H1 (cell line): ENCODE measurements around the gene IVL.

Experiments
- ATF3 ChIP-seq: IDR thresholded peaks from 2 replicates; pipeline ENCODE4 v1.6.1; 2011; ENCODE audit warnings: low read depth, mild to moderate bottlenecking, low read length; ENCODE audit not compliant: insufficient read depth
- CEBPB ChIP-seq: IDR thresholded peaks from 2 replicates; pipeline ENCODE4 v1.6.1; 2012; ENCODE audit warnings: low read depth, low read length
- CHD1 ChIP-seq: IDR thresholded peaks from 2 replicates; pipeline ENCODE4 v1.6.1; 2012; ENCODE audit warnings: low read depth, low read length, improper control_type of control experiment
- CHD2 ChIP-seq: IDR thresholded peaks from 2 replicates; pipeline ENCODE4 v1.6.1; 2012; ENCODE audit warnings: low read length, improper control_type of control experiment
- CTCF ChIP-seq, 3 experiments: IDR thresholded peaks; 1 replicate in 2 of 3; 2 replicates in 1 of 3; pipeline versions ENCODE4 v1.5.1 to v1.6.1; 2011; ENCODE audit warnings: low read length in 3 of 3, mild to moderate bottlenecking in 3 of 3, inconsistent platforms in 2 of 3, low read depth in 1 of 3, moderate library complexity in 1 of 3; ENCODE audit not compliant: insufficient read depth in 1 of 3; ENCODE audit errors: control extremely low read depth in 1 of 3
- FOSL1 ChIP-seq: IDR thresholded peaks from 2 replicates; pipeline ENCODE4 v1.6.1; 2011; ENCODE audit warnings: mild to moderate bottlenecking, low read depth, low read length, moderate library complexity; ENCODE audit not compliant: insufficient read depth
- MAX ChIP-seq: IDR thresholded peaks from 2 replicates; pipeline ENCODE4 v1.6.1; 2012; ENCODE audit warnings: inconsistent platforms
- POLR2A ChIP-seq, 2 experiments: IDR thresholded peaks; 1 replicate in 1 of 2; 2 replicates in 1 of 2; pipeline ENCODE4 v1.6.1; 2011; ENCODE audit warnings: low read depth in 2 of 2, low read length in 2 of 2, mild to moderate bottlenecking in 2 of 2; ENCODE audit errors: control extremely low read depth in 1 of 2
- POLR2AphosphoS5 ChIP-seq: IDR thresholded peaks from 2 replicates; pipeline ENCODE4 v1.6.1; 2011; ENCODE audit warnings: low read depth, low read length
- RAD21 ChIP-seq, 2 experiments: IDR thresholded peaks in 1 of 2; conservative IDR thresholded peaks in 1 of 2; 2 replicates each; pipeline ENCODE4 v1.6.1; 2011; ENCODE audit warnings: low read depth in 2 of 2, low read length in 2 of 2, improper control_type of control experiment in 1 of 2, inconsistent platforms in 1 of 2, mild to moderate bottlenecking in 1 of 2, moderate library complexity in 1 of 2
- SIRT6 ChIP-seq: IDR thresholded peaks from one replicate; pipeline ENCODE4 v1.7.1; 2012; ENCODE audit warnings: low read length, inconsistent platforms
- USF2 ChIP-seq: IDR thresholded peaks from 2 replicates; pipeline ENCODE4 v1.6.1; 2011; ENCODE audit warnings: low read length, improper control_type of control experiment

- TF ChIP-seq ATF3 (no peak), RAD21 (IDR thresholded peaks at IDR 0.05 in 1 of 2, conservative IDR thresholded peaks at IDR 0.05 in 1 of 2; ENCODE audit: low read depth in 2 of 2, low read length in 2 of 2) (no peak), POLR2A (IDR thresholded peaks at IDR 0.05; ENCODE audit: control extremely low read depth in 1 of 2, low read depth in 2 of 2, low read length in 2 of 2) (no peak), POLR2AphosphoS5 (no peak), CEBPB (no peak), CHD1 (no peak), CTCF (IDR thresholded peaks at IDR 0.05; ENCODE audit: control extremely low read depth in 1 of 3, insufficient read depth in 1 of 3, low read depth in 1 of 3, low read length in 3 of 3) (no peak), MAX (no peak), CHD2 (no peak), SIRT6 (no peak), USF2 (no peak), FOSL1 (no peak)
These were observed 3.5 kb upstream of the IVL start for GRCh38 chr1:152904688-152905440.
